H1 (cell line): ENCODE results near the gene AGAP3. TPM values are rescaled to one million over a fixed set of nuclear protein-coding genes. Genes with fewer than 3 reads are reported as not detected.

Experiments used
- ATF2 ChIP-seq: IDR thresholded peaks from 2 replicates; pipeline ENCODE4 v1.6.1; 2012; ENCODE audit warnings: low read length, inconsistent platforms
- ATF3 ChIP-seq: IDR thresholded peaks from 2 replicates; pipeline ENCODE4 v1.6.1; 2011; ENCODE audit warnings: low read depth, mild to moderate bottlenecking, low read length; ENCODE audit not compliant: insufficient read depth
- CBX5 ChIP-seq: fragments of 300-800, 300-1000 bp; sonication (generic); IDR thresholded peaks from 2 replicates; pipeline ENCODE4 v1.7.1; 2016; ENCODE audit warnings: antibody characterized with exemption, low read length, low read depth
- CREB1 ChIP-seq: IDR thresholded peaks from 2 replicates; pipeline ENCODE4 v1.6.1; 2012; ENCODE audit warnings: inconsistent platforms
- CTCF ChIP-seq, 3 experiments: IDR thresholded peaks; 1 replicate in 2 of 3; 2 replicates in 1 of 3; pipeline versions ENCODE4 v1.5.1 to v1.6.1; 2011; ENCODE audit warnings: low read length in 3 of 3, mild to moderate bottlenecking in 3 of 3, inconsistent platforms in 2 of 3, low read depth in 1 of 3, moderate library complexity in 1 of 3; ENCODE audit not compliant: insufficient read depth in 1 of 3; ENCODE audit errors: control extremely low read depth in 1 of 3
- E2F6 ChIP-seq: IDR thresholded peaks from 2 replicates; pipeline ENCODE4 v1.6.1; 2012; ENCODE audit warnings: inconsistent platforms
- JUN ChIP-seq: IDR thresholded peaks from 2 replicates; pipeline ENCODE4 v1.6.1; 2011; ENCODE audit warnings: low read depth, mild to moderate bottlenecking, improper control_type of control experiment, low read length
- KDM1A ChIP-seq: fragments of 200-600, 300-600 bp; sonication (generic); IDR thresholded peaks from 2 replicates; pipeline ENCODE4 v1.7.1; 2016; ENCODE audit warnings: mild to moderate bottlenecking, low read length, borderline replicate concordance
- RAD21 ChIP-seq, 2 experiments: IDR thresholded peaks in 1 of 2; conservative IDR thresholded peaks in 1 of 2; 2 replicates each; pipeline ENCODE4 v1.6.1; 2011; ENCODE audit warnings: low read depth in 2 of 2, low read length in 2 of 2, improper control_type of control experiment in 1 of 2, inconsistent platforms in 1 of 2, mild to moderate bottlenecking in 1 of 2, moderate library complexity in 1 of 2
- RNF2 ChIP-seq: fragments of 200-900, 300-1000 bp; sonication (generic); IDR thresholded peaks from 2 replicates; pipeline ENCODE4 v1.7.1; 2016; ENCODE audit warnings: borderline replicate concordance, low read depth, mild to moderate bottlenecking, antibody characterized with exemption, low read length; ENCODE audit not compliant: poor library complexity, severe bottlenecking; ENCODE audit errors: missing control alignments
- RXRA ChIP-seq: IDR thresholded peaks from 2 replicates; pipeline ENCODE4 v1.6.1; 2011; ENCODE audit warnings: low read depth, mild to moderate bottlenecking, low read length, moderate library complexity; ENCODE audit not compliant: insufficient read depth
- SIN3A ChIP-seq, 2 experiments: IDR thresholded peaks in 1 of 2; conservative IDR thresholded peaks in 1 of 2; 2 replicates each; pipeline ENCODE4 v1.6.1; 2011 to 2012; ENCODE audit warnings: low read length in 2 of 2, improper control_type of control experiment in 1 of 2, low read depth in 1 of 2, mild to moderate bottlenecking in 1 of 2
- SIX5 ChIP-seq: IDR thresholded peaks from 2 replicates; pipeline ENCODE4 v1.6.1; 2011; ENCODE audit warnings: mild to moderate bottlenecking, low read depth, low read length
- TAF1 ChIP-seq: IDR thresholded peaks from 2 replicates; pipeline ENCODE4 v1.6.1; 2011; ENCODE audit warnings: mild to moderate bottlenecking, low read depth, low read length
- TBP ChIP-seq: IDR thresholded peaks from 2 replicates; pipeline ENCODE4 v1.6.1; 2011; ENCODE audit warnings: low read depth, low read length, improper control_type of control experiment
- YY1 ChIP-seq: IDR thresholded peaks from 2 replicates; pipeline ENCODE4 v1.6.1; 2011; ENCODE audit warnings: low read depth, mild to moderate bottlenecking, low read length
- ZNF274 ChIP-seq: IDR thresholded peaks from 2 replicates; pipeline ENCODE4 v1.7.0; 2012; ENCODE audit warnings: low read length, borderline replicate concordance; ENCODE audit errors: extremely low read depth
- polyA plus RNA-seq, 7 experiments: library from polyadenylated mRNA; depleted of rRNA in 3 of 7; stranded (reverse) in 5 of 7; unstranded in 2 of 7; fragments of >200 nt in 5 of 7; fragments of 200-250 nt in 2 of 7; gene quantifications; 1 replicate in 5 of 7; 2 replicates in 1 of 7; 4 replicates in 1 of 7; pipeline versions ENCODE4 v1.2.1 to v1.2.3, GENCODE V29; 2011 to 2013; ENCODE audit warnings: missing spikeins in 2 of 7, mixed read lengths in 2 of 7
- total RNA-seq: library from RNA; stranded (reverse); fragmentation: NEBNext Ultra II Directional; extraction: Animal tissue kit (Norgen Biotek cat#: 25700); gene quantifications from 2 replicates; pipeline ENCODE4 v1.2.1, GENCODE V29; 2021

Gene AGAP3
- total and polyA plus RNA-seq, 2 of the 8 experiments (the other 6 are each of a cell fraction or from before 2014, with no cell fraction given), result 66.4 to 120 TPM

GRCh38 chr7:151076863-151077704, 9.2 kb upstream of the AGAP3 start (continued):
- TF ChIP-seq ATF2 (no peak), SIX5 (no peak), SIN3A (conservative IDR thresholded peaks at IDR 0.05 in 1 of 2, IDR thresholded peaks at IDR 0.05 in 1 of 2; ENCODE audit: low read depth in 1 of 2, low read length in 2 of 2) (peak in 1 of 2 experiments; percentile 57; a peak in 1 of 4 replicates), KDM1A (no peak), CTCF (IDR thresholded peaks at IDR 0.05; ENCODE audit: control extremely low read depth in 1 of 3, insufficient read depth in 1 of 3, low read depth in 1 of 3, low read length in 3 of 3) (peak in 2 of 3 experiments; percentile 55 to 70; a peak in 3 of 4 replicates), CREB1 (no peak), CBX5 (no peak), RNF2 (no peak), TBP (peak; percentile 16; the same call in 1 of the 2 replicates), ZNF274 (no peak), YY1 (no peak), E2F6 (no peak), ATF3 (no peak), TAF1 (no peak), JUN (no peak), RAD21 (IDR thresholded peaks at IDR 0.05 in 1 of 2, conservative IDR thresholded peaks at IDR 0.05 in 1 of 2; ENCODE audit: low read depth in 2 of 2, low read length in 2 of 2) (peak; percentile 31 to 49; a peak in 3 of 4 replicates), RXRA (no peak)
